Measurements from ENCODE around the gene LCA5L. TPM values are rescaled to one million over a fixed set of nuclear protein-coding genes. Genes with fewer than 3 reads are reported as not detected.
"Not testable (repeated sequence)": the region's sequence is repeated elsewhere in the genome, so short reads cannot be mapped to it uniquely, and the experiment has no call there.

LCA5L gene
- total RNA-seq, 4 donors from 2014 or later, result 2.3 to 7.9 (median 4.9) TPM

- peak; percentile 60 to 87 for DNase-seq
Measured at GRCh38 chr21:39385299-39386145, 60.1 kb downstream of the LCA5L start.

GRCh38 chr21:39384674-39385298 lies 60.8 kb downstream of the LCA5L start:
- Histone ChIP-seq H3K27me3 (no peaks in the 10 kb centered on the region), H3K9me3 (no peaks in the 10 kb centered on the region), H3K36me3 (no peaks in the 10 kb centered on the region), H3K4me1 (peaks cover 23 to 35% of the 10 kb centered on the region in 2 donors), H3K27ac (peak overlapping the region; percentile 64 to 86 (median 82)), H3K4me3 (peak overlapping the region in 2 of 4 donors; percentile 49 to 53)
- intact Hi-C loops (cut with DNase I; ENCODE audit: low total_unique reads) (loop anchor here (5.0 kb wide), 1 partner anchor 202 kb away; the partner anchor contains the start of gene PSMG1), in situ Hi-C loops (cut with MboI; ENCODE audit: low sequenced_read_pairs in 4 of 4) (loop anchor here (5.0 to 25.0 kb wide), 5 partner anchors 32 to 197 kb away; partner anchors contain the start of genes BRWD1 (in 2 of the 4) and PSMG1 (in 2 of the 4))
- TF ChIP-seq POLR2A (IDR thresholded peaks at IDR 0.05) (no peak), CTCF (IDR thresholded peaks at IDR 0.05 in 4 of 5, conservative IDR thresholded peaks at IDR 0.05 in 1 of 5) (no peak)
- ATAC-seq (no peak), DNase-seq (no peak)

More at GRCh38 chr21:39385299-39386145, 60.1 kb downstream of the LCA5L start:
- Histone ChIP-seq H3K4me3 (peak overlapping the region; percentile 35 to 53 (median 44)), H3K27me3 (no peaks in the 10 kb centered on the region), H3K4me1 (peaks cover 23 to 35% of the 10 kb centered on the region in 2 donors), H3K36me3 (no peaks in the 10 kb centered on the region), H3K9me3 (no peaks in the 10 kb centered on the region), H3K27ac (peak overlapping the region; percentile 79 to 86 (median 83))
- in situ Hi-C loops (cut with MboI; ENCODE audit: low sequenced_read_pairs in 4 of 4), result loop anchor here (5.0 to 25.0 kb wide), 5 partner anchors 33 to 198 kb away; partner anchors contain the start of genes BRWD1 (in 2 of the 4) and PSMG1 (in 2 of the 4)
- ATAC-seq, result peak; percentile 57 to 58
- TF ChIP-seq POLR2A (IDR thresholded peaks at IDR 0.05) (peak in 1 of 2 donors; percentile 16), CTCF (IDR thresholded peaks at IDR 0.05 in 4 of 5, conservative IDR thresholded peaks at IDR 0.05 in 1 of 5) (no peak)
- intact Hi-C loops (cut with DNase I; ENCODE audit: low total_unique reads), result loop anchor here (5.0 kb wide), 1 partner anchor 203 kb away; the partner anchor contains the start of gene PSMG1

- peaks cover 18 to 20% of the 10 kb centered on the region in 2 donors for H3K4me1 ChIP-seq
- DNase-seq; ATAC-seq; H3K36me3 ChIP-seq; H3K27ac ChIP-seq; H3K4me3 ChIP-seq; H3K9me3 ChIP-seq; H3K27me3 ChIP-seq; intact Hi-C loops (cut with DNase I; ENCODE audit: low total_unique reads): not testable (repeated sequence)
- in situ Hi-C loops (cut with MboI; ENCODE audit: low sequenced_read_pairs in 4 of 4), result loop anchor here in 3 of 4 donors (10.0 to 25.0 kb wide), 2 partner anchors 67 to 195 kb away; partner anchors contain the start of genes BRWD1 (in 2 of the 3) and PSMG1 (in 2 of the 3)
Measured at GRCh38 chr21:39382096-39382495, 63.5 kb downstream of the LCA5L start.

GRCh38 chr21:39381009-39381408 lies 64.6 kb downstream of the LCA5L start:
- ATAC-seq (no peak), DNase-seq (no peak)
- Histone ChIP-seq H3K4me3 (peak overlapping the region; percentile 64 to 90 (median 78)), H3K4me1 (peaks cover 10 to 13% of the 10 kb centered on the region in 2 donors), H3K27me3 (no peaks in the 10 kb centered on the region), H3K9me3 (no peaks in the 10 kb centered on the region), H3K27ac (peak overlapping the region; percentile 82 to 91 (median 86)), H3K36me3 (no peaks in the 10 kb centered on the region)
- in situ Hi-C loops (cut with MboI; ENCODE audit: low sequenced_read_pairs in 4 of 4), result loop anchor here in 3 of 4 donors (10.0 to 25.0 kb wide), 2 partner anchors 66 to 194 kb away; partner anchors contain the start of genes BRWD1 (in 2 of the 3) and PSMG1 (in 2 of the 3)
- intact Hi-C loops (cut with DNase I; ENCODE audit: low total_unique reads), result loop anchor here (2.0 kb wide), 2 partner anchors 64 to 68 kb away; partner anchors contain the start of genes BRWD1 and LCA5L
- TF ChIP-seq CTCF (IDR thresholded peaks at IDR 0.05 in 4 of 5, conservative IDR thresholded peaks at IDR 0.05 in 1 of 5) (no peak), POLR2A (IDR thresholded peaks at IDR 0.05) (no peak)

Measured in gastrocnemius medialis (tissue), 4 donors.